HG03439 (cell line): Measurements from ENCODE around the gene ERVW-1.
"Not testable (repeated sequence)": the region's sequence is repeated elsewhere in the genome, so short reads cannot be mapped to it uniquely, and the experiment has no call there.

Source experiments
- ATAC-seq: cut with Tn5 transposase; IDR thresholded peaks from one replicate; pipeline ENCODE4 v1.9.1; 2021; ENCODE audit warnings: mild to moderate bottlenecking, moderate library complexity; ENCODE audit not compliant: unreplicated experiment

ERVW-1 gene

DNA sequence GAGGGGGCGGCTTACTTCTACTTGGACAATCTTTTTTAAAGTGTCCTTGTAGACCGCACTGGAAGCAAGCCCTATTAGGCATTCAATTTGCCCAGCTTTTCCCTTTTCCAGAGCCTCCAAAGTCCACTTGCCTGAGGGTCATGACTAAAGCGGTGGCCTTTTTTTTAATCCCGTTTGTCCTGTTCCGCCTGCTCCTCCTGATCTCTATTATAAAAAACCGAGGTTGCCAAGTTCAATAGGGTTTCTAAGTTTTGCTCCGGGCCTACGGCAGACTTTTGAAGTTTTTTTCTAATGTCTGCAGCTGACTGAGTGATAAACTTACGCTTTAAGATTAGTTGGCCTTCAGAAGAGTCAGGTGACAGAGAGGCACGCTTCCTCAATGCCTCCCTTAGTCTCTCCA is 3.8 kb downstream of the ERVW-1 start:
- ATAC-seq: not testable (repeated sequence)

DNA sequence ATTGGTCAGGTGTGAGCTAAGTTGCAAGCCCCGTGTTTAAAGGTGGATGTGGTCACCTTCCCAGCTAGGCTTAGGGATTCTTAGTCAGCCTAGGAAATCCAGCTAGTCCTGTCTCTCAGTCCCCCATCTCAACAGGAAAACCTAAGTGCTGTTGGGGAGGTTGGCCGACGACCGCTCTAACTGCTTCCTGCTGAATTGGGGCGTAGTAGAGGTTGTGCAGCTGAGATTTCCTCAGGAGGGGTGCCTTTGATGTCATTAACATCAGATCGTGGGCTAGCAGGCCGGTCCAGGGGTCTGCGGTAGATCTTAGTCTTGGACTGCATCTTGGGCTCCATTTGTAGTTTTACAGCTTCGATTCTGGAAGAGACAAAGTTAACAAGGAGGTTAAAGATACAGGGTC is 9.2 kb downstream of the ERVW-1 start:
- not testable (repeated sequence) for ATAC-seq

DNA sequence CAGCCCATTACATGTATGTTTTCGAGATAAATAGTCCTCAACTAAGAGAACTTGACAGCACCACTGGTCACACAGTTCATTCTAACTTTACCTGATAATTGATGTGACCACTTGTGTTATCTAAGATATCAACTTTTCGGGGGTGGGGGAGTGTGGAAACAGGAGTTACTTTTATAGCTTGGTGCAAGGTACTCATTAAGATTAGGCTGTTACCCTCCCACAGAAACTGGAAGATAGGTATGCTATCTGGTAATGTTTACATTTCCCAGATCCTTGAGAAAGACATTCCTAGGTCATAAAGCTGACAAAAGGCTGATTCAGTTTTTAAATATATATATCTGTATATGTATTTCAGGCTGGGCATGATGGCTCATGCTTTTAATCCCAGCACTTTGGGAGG is 11.1 kb downstream of the ERVW-1 start:
- no peak for ATAC-seq

DNA sequence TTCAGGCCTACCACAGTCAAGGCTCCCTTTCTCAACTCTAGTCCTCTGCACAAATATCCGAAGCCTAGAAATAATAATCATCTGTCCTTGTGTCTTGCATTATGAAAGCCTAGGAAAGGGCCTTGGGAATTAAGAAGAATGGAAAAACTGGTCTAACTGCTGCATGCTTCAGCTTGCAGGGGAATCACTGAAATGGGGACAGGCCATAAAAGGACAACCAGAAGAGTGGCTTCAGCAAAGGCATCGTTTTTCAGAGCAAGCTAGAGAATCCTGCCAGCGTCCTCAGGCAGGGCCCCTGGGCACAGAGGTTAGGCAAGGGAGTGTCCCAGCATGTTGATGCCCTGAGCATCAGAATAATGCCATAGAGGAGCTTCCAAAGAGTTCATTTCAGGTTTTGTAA is 13.2 kb downstream of the ERVW-1 start:
- no peak for ATAC-seq

DNA sequence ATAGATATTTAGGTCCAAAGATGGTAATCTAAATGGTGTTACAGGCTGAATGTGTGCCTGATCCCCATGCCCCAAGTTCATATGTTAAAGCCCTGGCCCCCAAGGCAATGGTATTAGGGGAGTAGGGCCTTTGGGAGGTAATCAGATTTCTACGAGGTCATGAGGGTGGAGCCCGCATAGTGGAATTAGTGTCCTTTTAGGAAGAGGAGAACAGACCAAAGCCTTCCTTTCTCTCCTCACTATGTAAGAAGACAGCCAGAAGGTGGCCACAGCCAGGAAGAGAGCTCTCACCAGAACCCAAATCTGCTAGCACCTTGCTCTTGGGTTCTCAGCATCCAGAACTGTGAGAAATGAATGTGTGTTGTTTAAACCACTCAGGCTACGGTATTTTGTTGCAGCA is 15.2 kb downstream of the ERVW-1 start:
- no peak for ATAC-seq

DNA sequence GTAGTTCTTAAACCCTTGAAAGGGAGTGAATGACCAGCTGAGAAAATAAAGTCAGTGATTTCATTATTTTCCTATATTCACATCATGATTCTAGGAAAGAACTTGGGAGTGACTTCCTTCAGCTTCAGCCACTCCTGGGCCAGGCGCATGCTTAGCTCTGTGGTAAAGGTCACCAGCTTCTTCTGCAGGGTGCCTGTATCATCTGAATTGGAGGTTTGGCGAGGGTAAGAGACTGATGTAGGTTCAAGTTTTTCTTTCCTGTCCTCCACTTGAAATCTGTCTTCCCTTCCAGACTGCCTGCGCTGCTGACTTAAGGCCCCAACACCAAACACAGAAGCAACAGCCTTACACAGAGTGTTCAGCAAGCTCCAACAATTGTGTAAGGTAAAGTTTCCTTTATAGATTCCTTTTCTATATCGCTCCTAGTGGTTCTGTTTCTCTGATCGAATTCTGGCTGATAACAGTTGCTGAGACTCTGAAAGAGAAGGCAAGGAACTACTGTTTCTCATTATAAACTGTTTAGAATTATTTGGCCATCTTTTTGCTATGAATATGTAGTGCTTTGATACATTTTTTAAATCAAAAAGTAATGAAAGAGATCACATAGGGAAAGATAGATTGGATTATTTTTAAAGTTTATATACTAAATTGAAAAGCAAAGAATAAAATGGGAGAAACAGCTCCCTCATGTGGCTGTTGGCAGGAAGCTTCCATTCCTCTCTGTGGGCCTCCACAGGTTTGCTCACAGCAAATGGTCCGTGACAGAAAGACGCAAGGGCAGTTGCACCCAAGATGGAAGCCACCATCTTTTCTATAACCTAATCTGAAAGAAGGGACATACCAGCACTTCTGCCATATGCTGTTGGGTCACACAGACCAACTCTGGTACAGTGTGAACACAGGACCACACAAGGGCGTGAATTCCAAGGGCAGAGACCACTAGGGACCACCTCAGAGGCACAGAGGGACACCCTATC is 16.4 kb downstream of the ERVW-1 start:
- ATAC-seq: peak; percentile 75

DNA sequence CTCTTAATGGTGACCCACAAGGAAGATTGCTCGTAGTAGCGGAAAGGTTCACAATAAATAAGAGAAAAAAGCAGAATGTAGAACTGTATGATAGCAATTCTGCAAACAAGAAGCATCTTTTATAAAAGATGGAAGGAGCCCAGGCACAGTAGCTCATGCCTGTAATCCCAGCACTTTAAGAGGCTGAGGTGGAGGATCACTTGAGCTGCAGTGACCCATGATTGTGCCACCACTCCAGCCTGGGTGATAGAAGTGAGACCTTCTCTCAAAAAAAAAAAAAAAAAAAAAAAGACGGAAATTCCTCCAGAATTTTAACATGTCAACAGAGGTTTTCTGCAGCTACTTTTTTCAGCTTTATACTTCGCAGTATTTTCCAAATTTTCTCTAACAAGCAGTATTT is 17.2 kb downstream of the ERVW-1 start:
- no peak for ATAC-seq

DNA sequence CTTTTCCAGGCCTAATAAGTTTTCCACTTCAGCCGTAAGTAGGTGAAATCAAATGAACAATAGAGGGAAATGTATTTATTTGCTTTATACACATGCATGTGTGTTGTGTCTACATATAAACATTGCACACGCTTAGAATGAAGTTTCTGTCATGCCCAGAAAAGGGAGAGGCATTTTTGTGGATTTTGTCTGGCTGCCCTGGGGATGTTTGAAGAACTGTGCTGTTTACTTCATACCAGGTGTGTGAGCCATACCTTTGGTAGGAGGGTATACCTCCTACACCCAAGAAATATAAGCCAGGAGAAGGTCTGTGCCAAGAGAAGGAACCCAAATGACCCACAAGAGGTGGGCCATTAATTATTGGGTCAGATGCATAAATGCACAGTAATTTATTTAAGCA is 17.6 kb downstream of the ERVW-1 start:
- ATAC-seq: no peak

DNA sequence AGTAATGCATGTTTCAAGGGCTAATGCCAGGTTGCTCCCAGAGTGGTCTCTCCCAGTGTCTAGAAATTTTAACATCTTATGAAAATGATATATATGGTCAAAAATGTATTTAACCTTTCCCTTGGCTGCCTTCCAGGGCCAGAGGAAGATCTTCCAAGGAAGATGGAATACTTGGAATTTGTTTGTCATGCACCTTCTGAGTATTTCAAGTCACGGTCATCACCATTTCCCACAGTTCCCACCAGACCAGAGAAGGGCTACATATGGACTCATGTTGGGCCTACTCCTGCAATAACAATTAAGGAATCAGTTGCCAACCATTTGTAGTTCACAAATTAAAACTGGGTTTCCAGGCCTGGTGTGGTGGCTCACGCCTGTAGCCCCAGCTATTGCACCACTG is 21.5 kb downstream of the ERVW-1 start:
- no peak for ATAC-seq

DNA sequence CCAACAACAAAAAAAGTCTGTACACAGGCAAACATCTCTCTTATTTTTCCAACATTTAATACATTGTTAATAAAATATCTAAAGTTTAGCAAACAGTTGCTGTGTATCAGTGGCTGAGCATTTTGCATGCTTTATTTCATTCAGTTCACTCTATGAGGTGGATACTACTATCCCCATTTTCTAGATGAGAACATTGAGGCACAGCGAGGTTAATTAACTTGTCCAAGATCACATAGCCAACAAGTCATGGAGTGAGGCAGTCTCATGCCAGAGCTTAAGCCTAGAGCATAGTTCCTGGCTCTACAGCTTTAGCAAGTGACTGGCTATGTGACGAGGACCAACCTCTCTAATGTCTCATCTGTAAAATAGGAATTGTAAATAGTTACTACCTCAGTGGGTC is 26.1 kb downstream of the ERVW-1 start:
- no peak for ATAC-seq

DNA sequence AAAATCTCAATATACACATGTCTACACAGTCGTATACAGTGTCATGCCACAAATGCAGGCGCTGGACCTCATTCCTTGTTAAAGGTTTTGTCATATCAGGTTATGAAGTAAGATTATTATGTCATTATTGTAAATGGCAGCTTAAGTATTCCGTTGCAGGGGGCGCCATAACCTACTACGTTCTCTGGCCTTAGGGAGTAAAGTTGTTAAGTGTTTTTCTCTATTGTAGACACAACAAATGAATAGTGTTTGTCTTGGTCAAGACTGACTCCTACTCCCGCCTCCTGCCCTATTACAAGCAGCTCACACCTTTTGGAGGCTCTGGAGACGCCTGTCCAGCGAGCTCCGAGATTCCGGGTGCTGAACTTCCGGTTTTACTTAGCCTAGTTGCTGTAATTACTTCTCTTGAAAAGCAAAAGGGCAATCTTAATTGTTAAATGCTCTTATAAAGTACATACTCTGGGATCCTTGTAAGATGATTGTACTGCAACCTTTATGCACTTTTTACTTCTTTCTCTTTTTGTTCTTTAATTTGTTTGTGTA is 29.5 kb downstream of the ERVW-1 start:
- ATAC-seq: peak; percentile 36

DNA sequence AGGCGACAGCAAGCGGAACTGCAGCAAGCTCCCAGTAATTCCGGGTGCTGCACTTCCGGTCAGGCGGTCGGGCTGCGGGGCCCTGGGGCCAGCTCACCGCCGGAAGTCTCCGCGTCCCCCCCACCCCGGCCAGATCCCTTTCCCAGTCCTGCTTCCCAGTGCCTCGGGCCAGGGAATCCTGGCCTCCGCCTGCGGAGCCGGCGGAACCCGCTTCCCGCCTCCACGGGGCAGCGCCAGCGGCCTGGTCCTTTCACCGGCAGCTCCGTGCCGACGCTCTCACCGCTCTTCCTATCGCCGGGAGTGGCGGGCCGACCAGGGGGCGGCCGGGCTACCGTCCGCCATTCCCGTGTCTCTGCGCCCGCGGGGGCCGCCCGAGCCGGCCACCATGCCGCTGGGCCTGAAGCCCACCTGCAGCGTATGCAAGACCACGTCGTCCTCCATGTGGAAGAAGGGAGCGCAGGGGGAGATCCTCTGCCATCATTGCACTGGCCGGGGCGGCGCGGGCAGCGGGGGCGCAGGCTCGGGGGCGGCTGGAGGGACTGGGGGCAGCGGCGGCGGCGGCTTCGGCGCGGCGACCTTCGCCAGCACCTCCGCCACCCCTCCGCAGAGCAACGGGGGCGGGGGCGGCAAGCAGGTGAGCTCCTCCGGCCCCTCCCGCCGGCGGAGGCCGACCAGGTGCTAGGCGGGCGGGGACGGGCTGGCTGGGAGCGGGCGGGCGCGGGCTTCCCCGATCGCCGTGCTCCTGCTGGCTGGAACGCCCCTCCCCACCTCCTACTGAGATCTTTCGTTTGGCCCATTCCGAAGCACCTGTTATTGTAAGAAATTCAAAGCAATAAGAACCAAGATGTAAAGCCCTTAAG is 30.2 kb downstream of the ERVW-1 start, which contains the start of gene GATAD1:
Gene GATAD1 (plus strand): TSS at position 138 of the 860 bp plus-strand sequence. CDS start 248 bp downstream, at position 386.
- peak; percentile 89 for ATAC-seq

DNA sequence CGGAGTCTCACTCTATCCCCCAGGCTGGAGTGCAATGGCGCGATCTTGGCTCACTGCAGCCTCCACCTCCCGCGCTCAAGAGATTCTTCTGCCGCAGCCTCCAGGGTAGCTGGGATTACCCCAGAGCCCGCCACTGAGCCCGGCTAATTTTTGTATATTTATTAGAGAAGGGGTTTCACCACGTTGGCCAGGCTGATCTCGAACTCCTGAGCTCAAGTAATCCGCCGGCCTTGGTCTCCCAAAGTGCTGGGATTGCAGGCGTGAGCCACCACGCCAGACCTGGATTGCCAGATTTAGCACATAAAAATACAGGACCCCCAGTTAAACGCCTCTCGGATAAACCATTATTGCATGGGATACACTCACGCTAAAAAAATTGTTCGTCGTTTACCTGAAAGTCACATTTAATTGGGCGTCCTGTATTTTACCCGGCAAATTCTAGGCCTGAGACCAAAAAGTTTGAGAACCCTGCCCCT is 30.8 kb downstream of the ERVW-1 start:
- no peak for ATAC-seq

DNA sequence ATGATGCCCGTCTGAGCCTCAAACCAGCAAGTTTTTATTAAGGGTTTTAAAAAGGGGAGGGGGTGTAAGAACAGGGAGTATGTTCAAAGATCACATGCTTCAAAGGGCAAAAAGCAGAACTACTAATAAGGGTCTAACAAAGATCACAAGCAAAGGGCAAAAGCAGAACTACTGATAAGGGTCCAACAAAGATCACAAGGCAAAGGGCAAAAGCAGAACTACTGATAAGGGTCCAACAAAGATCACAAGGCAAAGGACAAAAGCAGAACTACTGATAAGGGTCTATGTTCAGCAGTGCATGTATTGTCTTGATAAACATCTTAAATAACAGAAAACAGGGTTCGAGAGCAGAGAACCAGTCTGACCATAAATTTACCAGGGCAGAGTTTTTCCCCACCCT is 35.0 kb downstream of the ERVW-1 start:
- ATAC-seq: not testable (repeated sequence)

DNA sequence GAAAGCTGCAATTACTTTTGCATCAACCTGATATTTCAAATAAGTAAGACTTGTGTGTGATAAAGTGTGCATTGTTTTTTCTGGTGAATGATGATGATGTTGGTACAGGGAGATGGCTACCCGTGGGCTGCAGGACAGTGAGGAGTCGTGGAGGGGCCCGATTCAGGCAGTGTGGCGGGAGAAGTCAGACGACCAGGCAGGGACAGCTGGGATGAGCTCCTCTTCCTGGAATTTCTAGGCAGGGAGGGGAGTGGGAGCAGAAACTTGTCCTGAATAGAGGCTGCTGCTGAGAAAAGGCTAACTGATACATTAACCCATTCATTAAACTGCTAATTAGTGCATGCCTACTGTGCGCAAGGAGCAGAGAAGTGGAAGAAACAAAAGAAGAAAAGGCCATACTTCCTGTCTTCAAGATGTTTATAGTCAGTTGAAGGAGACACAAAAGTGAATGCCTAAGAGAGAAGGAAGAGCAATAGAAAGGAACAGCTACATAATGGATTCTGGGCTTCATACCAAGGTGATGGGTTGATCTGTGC is 39.7 kb downstream of the ERVW-1 start:
- no peak for ATAC-seq

DNA sequence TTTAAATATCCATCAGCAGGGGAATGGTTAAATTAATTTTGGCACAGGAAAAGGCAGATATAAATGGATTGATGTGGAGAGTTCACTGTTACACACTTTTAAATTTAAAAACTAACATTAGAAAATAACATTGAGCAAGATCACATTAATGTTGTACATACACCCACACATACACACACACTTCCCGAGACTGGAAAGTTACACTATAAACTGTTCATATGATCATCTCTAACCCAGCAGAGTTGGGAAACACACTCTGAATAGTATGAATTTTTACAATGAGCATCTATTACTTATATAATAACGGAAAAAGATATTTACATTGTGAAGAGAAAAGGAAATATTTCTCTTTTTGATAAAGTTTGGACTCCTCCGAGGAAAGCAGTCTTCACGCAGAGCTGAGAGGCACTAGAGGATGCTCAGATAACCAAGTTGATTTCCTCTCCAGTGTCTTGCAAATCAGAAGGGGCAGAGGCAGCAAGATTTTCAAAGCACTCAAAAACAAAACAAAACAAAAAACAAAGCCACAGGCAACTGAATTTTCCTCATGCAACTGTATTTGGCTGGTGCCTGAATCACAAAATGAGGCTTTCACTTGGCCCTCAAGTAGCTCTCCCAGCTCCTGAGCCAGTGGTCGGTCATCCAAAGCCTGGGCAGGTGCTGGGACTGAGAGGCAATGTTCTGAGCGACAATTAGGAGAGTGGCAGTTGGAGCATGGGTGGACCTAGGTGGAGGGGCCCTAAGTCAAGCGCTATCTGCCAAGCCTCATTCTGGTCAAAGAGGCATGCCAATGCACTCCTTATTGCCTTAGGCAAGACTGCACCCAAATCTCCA is 40.9 kb downstream of the ERVW-1 start:
- ATAC-seq: no peak

DNA sequence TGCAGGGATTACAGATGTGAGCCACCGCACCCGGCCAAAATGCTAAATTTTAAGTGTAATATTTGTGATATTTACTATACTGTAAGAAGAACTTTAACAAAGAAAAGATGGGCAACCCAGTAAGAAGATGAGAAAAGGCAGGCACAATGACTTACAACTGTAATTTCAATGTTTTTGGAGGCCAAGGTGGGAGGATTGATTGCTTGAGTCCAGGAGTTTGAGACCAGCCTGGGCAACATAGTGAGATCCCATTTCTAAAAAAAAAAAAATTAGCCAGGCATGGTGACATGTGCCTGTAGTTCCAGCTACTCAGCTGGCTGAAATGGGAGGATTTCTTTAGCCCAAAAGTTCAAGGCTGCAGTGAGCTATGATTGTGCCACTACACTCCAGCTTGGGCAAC is 42.2 kb downstream of the ERVW-1 start:
- ATAC-seq: no peak

DNA sequence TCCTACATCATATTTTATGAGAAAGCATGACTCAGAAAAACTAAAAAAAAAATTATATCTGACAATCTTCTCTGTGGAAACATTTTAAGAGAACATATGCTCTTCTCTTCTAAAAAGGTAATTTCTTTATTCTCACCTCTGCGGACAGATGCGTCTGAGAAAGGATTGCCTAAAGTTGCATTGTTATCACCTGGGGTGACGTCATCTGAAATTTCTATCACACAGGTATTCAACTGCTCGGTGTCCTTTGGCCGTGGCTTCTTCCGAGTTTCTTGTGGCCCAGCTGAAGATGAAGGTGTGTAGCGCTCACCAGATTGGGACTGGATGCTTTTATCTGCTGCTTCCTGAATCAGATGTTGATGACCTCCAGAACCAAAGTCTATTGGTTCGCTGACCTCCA is 44.7 kb downstream of the ERVW-1 start:
- ATAC-seq: no peak

DNA sequence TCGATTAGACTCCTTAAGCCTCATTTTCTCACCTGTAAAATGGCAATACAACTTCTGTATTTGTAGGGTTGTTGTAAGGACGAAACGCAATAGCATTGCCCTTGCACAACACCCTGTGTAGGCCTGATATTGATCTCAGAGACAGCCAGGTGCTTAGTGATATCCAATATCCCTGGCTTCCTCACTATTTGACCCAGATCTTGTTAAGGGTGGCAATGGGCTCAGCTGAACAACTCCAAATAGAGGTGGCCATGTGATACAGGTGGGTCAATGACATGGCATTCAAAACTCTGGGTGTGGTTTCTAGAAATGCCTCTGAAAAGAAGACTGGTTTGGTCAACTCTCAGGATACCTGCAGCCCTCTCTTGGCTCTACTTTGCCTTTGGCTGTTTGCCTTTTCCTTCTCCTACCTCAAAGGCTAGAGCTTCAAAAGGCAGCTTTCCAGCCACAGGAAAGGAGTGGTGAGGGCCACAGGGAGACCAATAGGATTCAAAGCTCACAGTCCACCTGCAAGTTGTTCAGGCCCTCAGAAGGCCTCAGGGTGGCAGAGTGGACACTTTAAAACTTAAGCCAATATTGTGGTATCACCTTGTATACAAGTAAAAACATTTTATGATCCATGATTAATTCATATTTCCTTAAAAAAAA is 45.3 kb downstream of the ERVW-1 start:
- no peak for ATAC-seq

DNA sequence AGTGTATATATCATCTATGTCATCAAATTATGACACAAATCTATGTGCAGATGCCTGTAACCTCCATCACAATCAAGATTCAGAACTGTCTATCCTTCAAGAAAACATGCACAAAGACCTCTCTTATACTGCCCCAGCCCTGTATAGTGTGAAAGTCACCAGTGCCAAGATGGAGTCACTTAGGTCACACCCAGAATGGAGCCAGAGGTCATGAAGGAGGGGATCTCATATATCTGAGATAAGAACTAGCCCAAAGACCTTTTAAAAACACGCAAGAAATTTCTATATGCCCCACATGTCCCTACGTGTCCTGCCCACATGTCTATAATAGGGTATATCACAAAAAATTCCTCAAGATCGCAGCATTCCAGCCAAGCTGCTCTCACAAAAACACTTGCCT is 50.6 kb downstream of the ERVW-1 start:
- ATAC-seq: no peak
